Colonic mucosa (tissue), 4 donors: Measurements from ENCODE around the gene PLXNB3. TPM values are rescaled to one million over a fixed set of nuclear protein-coding genes. Genes with fewer than 3 reads are reported as not detected.
"Not testable (repeated sequence)": the region's sequence is repeated elsewhere in the genome, so short reads cannot be mapped to it uniquely, and the experiment has no call there.

Experiments
- DNase-seq: peaks from one replicate; pipeline ENCODE4 v3.0.0-alpha.2; 2020
- H3K27ac ChIP-seq: fragments of 200-600 bp; one replicate; pipeline ENCODE4 v1.8.0; 2021
- H3K27me3 ChIP-seq: fragments of 200-600 bp; one replicate; pipeline ENCODE4 v1.8.0; 2021
- H3K36me3 ChIP-seq: fragments of 200-600 bp; one replicate; pipeline ENCODE4 v1.8.0; 2021
- H3K4me1 ChIP-seq: fragments of 200-600 bp; one replicate; pipeline ENCODE4 v1.8.0; 2021; ENCODE audit warnings: mild to moderate bottlenecking
- H3K4me3 ChIP-seq: fragments of 200-600 bp; one replicate; pipeline ENCODE4 v1.8.0; 2021
- H3K9ac ChIP-seq, 2 donors: one replicate each; pipeline ENCODE4 v1.7.0; 2013; ENCODE audit warnings: control low read depth in 2 of 2, low read depth in 2 of 2, low read length in 2 of 2
- H3K9me3 ChIP-seq: fragments of 200-600 bp; one replicate; pipeline ENCODE4 v1.8.0; 2021
- CTCF ChIP-seq: fragments of 200-600 bp; IDR thresholded peaks from one replicate; pipeline ENCODE4 v1.8.0; 2022; ENCODE audit warnings: antibody characterized with exemption, mild to moderate bottlenecking
- intact Hi-C: fragments of 100-400 bp; cut with DNase I; formaldehyde crosslinking; loops from one replicate; pipeline ENCODE4 v1.14.1; 2022
- total RNA-seq, 2 donors: library from RNA; stranded (reverse); fragmentation: NEBNext Ultra II Directional in 1 of 2; extraction: Animal tissue kit (Norgen Biotek cat#: 25700) in 1 of 2; gene quantifications; one replicate each; pipeline ENCODE4 v1.2.1, GENCODE V29; 2021
- donor health status: healthy.
- donor health status: DM: no; HTN: no; CAD: no.
- donor health status: DM: no; HTN: no; CAD: no.

The PLXNB3 gene
- total RNA-seq, 2 donors from 2014 or later, result 0.57 to 3.7 TPM

- H3K36me3 ChIP-seq, result no peaks in the 10 kb centered on the region
- H3K27me3 ChIP-seq, result no peaks in the 10 kb centered on the region
- H3K4me1 ChIP-seq, result no peaks in the 10 kb centered on the region
- H3K27ac ChIP-seq, result no peak overlapping the region
- no peak overlapping the region for H3K4me3 ChIP-seq
- no peaks in the 10 kb centered on the region for H3K9me3 ChIP-seq
- DNase-seq, result no peak
- H3K9ac ChIP-seq, result no peak overlapping the region
- TF ChIP-seq CTCF, result no peak
- intact Hi-C loops, result no loop called here
Observed at GRCh38 chrX:153740631-153741222, 23.3 kb upstream of the PLXNB3 start.

GRCh38 chrX:153741446-153741845, 22.6 kb upstream of the PLXNB3 start:
- Histone ChIP-seq H3K4me3 (no peak overlapping the region), H3K9ac (no peak overlapping the region), H3K9me3 (no peaks in the 10 kb centered on the region), H3K4me1 (no peaks in the 10 kb centered on the region), H3K27ac (no peak overlapping the region), H3K36me3 (no peaks in the 10 kb centered on the region), H3K27me3 (no peaks in the 10 kb centered on the region)
- no peak for DNase-seq
- no peak for TF ChIP-seq CTCF
- intact Hi-C loops, result no loop called here

- H3K27ac ChIP-seq, H3K4me3 ChIP-seq, intact Hi-C loops: not testable (repeated sequence)
Observed at GRCh38 chrX:153742111-153742510, 21.9 kb upstream of the PLXNB3 start.

GRCh38 chrX:153742796-153743467, 21.1 kb upstream of the PLXNB3 start:
- H3K9me3 ChIP-seq, H3K27me3 ChIP-seq, DNase-seq, H3K36me3 ChIP-seq, H3K4me1 ChIP-seq, intact Hi-C loops, H3K4me3 ChIP-seq, H3K9ac ChIP-seq: not testable (repeated sequence)
- peak overlapping the region; percentile 22 for H3K27ac ChIP-seq

More at GRCh38 chrX:153742111-153742510, 21.9 kb upstream of the PLXNB3 start:
- not testable (repeated sequence) for DNase-seq, H3K27me3 ChIP-seq, H3K4me1 ChIP-seq, H3K9ac ChIP-seq, H3K36me3 ChIP-seq, H3K9me3 ChIP-seq

- Histone ChIP-seq H3K4me3 (peak overlapping the region; percentile 13), H3K27ac (peak overlapping the region; percentile 22), H3K9ac (peak overlapping the region; percentile 34 to 50)
- H3K27me3 ChIP-seq, H3K9me3 ChIP-seq, H3K4me1 ChIP-seq, H3K36me3 ChIP-seq, intact Hi-C loops: not testable (repeated sequence)
- DNase-seq, result peak; percentile 94
Observed at GRCh38 chrX:153743468-153744209, 20.4 kb upstream of the PLXNB3 start.

- peak; percentile 51 for DNase-seq
- peak overlapping the region; percentile 34 to 50 for H3K9ac ChIP-seq
- H3K27ac ChIP-seq, result peak overlapping the region; percentile 13
- intact Hi-C loops, result no loop called here
- no peaks in the 10 kb centered on the region for H3K9me3 ChIP-seq
- peak overlapping the region; percentile 13 for H3K4me3 ChIP-seq
- TF ChIP-seq CTCF, result no peak
- H3K4me1 ChIP-seq, result no peaks in the 10 kb centered on the region
- no peaks in the 10 kb centered on the region for H3K27me3 ChIP-seq
- no peaks in the 10 kb centered on the region for H3K36me3 ChIP-seq
Observed at GRCh38 chrX:153744210-153745066, 19.6 kb upstream of the PLXNB3 start.

GRCh38 chrX:153745067-153745433, 19.0 kb upstream of the PLXNB3 start:
- H3K9ac ChIP-seq, H3K4me3 ChIP-seq, intact Hi-C loops, H3K27me3 ChIP-seq, DNase-seq, H3K36me3 ChIP-seq, H3K4me1 ChIP-seq, H3K27ac ChIP-seq, H3K9me3 ChIP-seq: not testable (repeated sequence)
